ENCODE measurements around the gene UQCRQ. TPM values are rescaled to one million over a fixed set of nuclear protein-coding genes. Genes with fewer than 3 reads are reported as not detected.
"Not testable (repeated sequence)": the region's sequence is repeated elsewhere in the genome, so short reads cannot be mapped to it uniquely, and the experiment has no call there.

Gene UQCRQ
- total RNA-seq, 1 experiment from 2014 or later, result 719 TPM

GRCh38 chr5:132850066-132850465 lies 16.4 kb upstream of the UQCRQ start:
- CTCF ChIA-PET, result no interaction called here
- Mint-ChIP-seq H3K9me3 (ENCODE audit: low read depth, unreplicated experiment) (no peaks in the 10 kb centered on the region), H3K27ac (ENCODE audit: unreplicated experiment) (no peak overlapping the region), H3K4me3 (ENCODE audit: low read depth, unreplicated experiment) (no peak overlapping the region), H3K27me3 (ENCODE audit: unreplicated experiment) (no peaks in the 10 kb centered on the region), H3K36me3 (ENCODE audit: insufficient read depth, unreplicated experiment) (no peaks in the 10 kb centered on the region), H3K4me1 (ENCODE audit: low read depth, unreplicated experiment) (peaks cover 13% of the 10 kb centered on the region)
- DNase-seq, result no peak
- BruUV-seq (replicated peaks), result no TSS peak
- intact Hi-C loops (cut with micrococcal nuclease; ENCODE audit: unreplicated experiment), result no loop called here
- TF ChIP-seq, protein P1, sequence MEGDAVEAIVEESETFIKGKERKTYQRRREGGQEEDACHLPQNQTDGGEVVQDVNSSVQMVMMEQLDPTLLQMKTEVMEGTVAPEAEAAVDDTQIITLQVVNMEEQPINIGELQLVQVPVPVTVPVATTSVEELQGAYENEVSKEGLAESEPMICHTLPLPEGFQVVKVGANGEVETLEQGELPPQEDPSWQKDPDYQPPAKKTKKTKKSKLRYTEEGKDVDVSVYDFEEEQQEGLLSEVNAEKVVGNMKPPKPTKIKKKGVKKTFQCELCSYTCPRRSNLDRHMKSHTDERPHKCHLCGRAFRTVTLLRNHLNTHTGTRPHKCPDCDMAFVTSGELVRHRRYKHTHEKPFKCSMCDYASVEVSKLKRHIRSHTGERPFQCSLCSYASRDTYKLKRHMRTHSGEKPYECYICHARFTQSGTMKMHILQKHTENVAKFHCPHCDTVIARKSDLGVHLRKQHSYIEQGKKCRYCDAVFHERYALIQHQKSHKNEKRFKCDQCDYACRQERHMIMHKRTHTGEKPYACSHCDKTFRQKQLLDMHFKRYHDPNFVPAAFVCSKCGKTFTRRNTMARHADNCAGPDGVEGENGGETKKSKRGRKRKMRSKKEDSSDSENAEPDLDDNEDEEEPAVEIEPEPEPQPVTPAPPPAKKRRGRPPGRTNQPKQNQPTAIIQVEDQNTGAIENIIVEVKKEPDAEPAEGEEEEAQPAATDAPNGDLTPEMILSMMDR (IDR thresholded peaks at IDR 0.05; ENCODE audit: unreplicated experiment), result no peak

GRCh38 chr5:132853323-132853722 lies 13.1 kb upstream of the UQCRQ start:
- TF ChIP-seq, protein P1 (IDR thresholded peaks at IDR 0.05; ENCODE audit: unreplicated experiment), result no peak
- BruUV-seq (replicated peaks), result no TSS peak
- H3K27me3 Mint-ChIP-seq (ENCODE audit: unreplicated experiment), result no peaks in the 10 kb centered on the region
- no peaks in the 10 kb centered on the region for H3K9me3 Mint-ChIP-seq (ENCODE audit: low read depth, unreplicated experiment)
- H3K4me3 Mint-ChIP-seq (ENCODE audit: low read depth, unreplicated experiment), result no peak overlapping the region
- H3K27ac Mint-ChIP-seq (ENCODE audit: unreplicated experiment), result no peak overlapping the region
- intact Hi-C loops (cut with micrococcal nuclease; ENCODE audit: unreplicated experiment), result no loop called here
- no peak for DNase-seq
- CTCF ChIA-PET, result interaction anchor here (0.9 kb wide), 1 partner anchor 14 kb away, joined by 3 read pairs; no protein-coding TSS in a partner anchor
- H3K36me3 Mint-ChIP-seq (ENCODE audit: insufficient read depth, unreplicated experiment), result no peaks in the 10 kb centered on the region
- peaks cover 13% of the 10 kb centered on the region for H3K4me1 Mint-ChIP-seq (ENCODE audit: low read depth, unreplicated experiment)

DNA sequence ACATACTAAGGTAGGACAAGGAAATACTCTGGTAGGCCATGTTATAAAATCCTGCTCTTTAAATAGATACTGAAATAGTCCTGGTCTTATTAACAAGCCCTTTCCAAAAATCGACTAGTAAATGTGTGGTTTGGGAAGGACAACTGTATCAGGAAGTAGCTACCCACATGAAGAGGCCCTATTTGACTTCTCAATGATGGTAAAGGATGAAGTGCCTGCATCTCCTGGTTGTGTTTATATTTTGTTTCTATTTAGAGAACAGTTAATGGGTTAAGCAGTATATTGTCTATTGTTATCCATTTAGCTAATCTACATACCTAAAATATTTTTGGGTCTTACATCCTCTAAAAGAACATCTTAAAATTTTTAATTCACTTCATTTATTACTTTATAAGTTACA lies 12.7 kb upstream of the UQCRQ start:
- TF ChIP-seq, protein P1 (IDR thresholded peaks at IDR 0.05; ENCODE audit: unreplicated experiment), result no peak
- H3K27me3 Mint-ChIP-seq (ENCODE audit: unreplicated experiment), result no peaks in the 10 kb centered on the region
- CTCF ChIA-PET, result interaction anchor here (0.9 kb wide), 2 partner anchors 14 to 47 kb away, joined by 3 read pairs; no protein-coding TSS in a partner anchor
- peaks cover 13% of the 10 kb centered on the region for H3K4me1 Mint-ChIP-seq (ENCODE audit: low read depth, unreplicated experiment)
- no peaks in the 10 kb centered on the region for H3K36me3 Mint-ChIP-seq (ENCODE audit: insufficient read depth, unreplicated experiment)
- no peak overlapping the region for H3K27ac Mint-ChIP-seq (ENCODE audit: unreplicated experiment)
- no peaks in the 10 kb centered on the region for H3K9me3 Mint-ChIP-seq (ENCODE audit: low read depth, unreplicated experiment)
- H3K4me3 Mint-ChIP-seq (ENCODE audit: low read depth, unreplicated experiment), result no peak overlapping the region
- DNase-seq, result no peak
- intact Hi-C loops (cut with micrococcal nuclease; ENCODE audit: unreplicated experiment), result no loop called here
- no TSS peak for BruUV-seq (replicated peaks)

GRCh38 chr5:132854301-132854700 lies 12.1 kb upstream of the UQCRQ start:
- TF ChIP-seq, protein P1 (IDR thresholded peaks at IDR 0.05; ENCODE audit: unreplicated experiment), result no peak
- Mint-ChIP-seq H3K4me1 (ENCODE audit: low read depth, unreplicated experiment) (peaks cover 10% of the 10 kb centered on the region), H3K36me3 (ENCODE audit: insufficient read depth, unreplicated experiment) (no peaks in the 10 kb centered on the region), H3K27me3 (ENCODE audit: unreplicated experiment) (no peaks in the 10 kb centered on the region), H3K4me3 (ENCODE audit: low read depth, unreplicated experiment) (no peak overlapping the region), H3K27ac (ENCODE audit: unreplicated experiment) (no peak overlapping the region), H3K9me3 (ENCODE audit: low read depth, unreplicated experiment) (no peaks in the 10 kb centered on the region)
- DNase-seq, result no peak
- BruUV-seq (replicated peaks), result no TSS peak
- intact Hi-C loops (cut with micrococcal nuclease; ENCODE audit: unreplicated experiment), result no loop called here
- CTCF ChIA-PET, result interaction anchor here (0.6 to 0.9 kb wide), 2 partner anchors 14 to 47 kb away, joined by 3 read pairs; no protein-coding TSS in a partner anchor

- H3K36me3 Mint-ChIP-seq (ENCODE audit: insufficient read depth, unreplicated experiment); H3K9me3 Mint-ChIP-seq (ENCODE audit: low read depth, unreplicated experiment); DNase-seq; intact Hi-C loops (cut with micrococcal nuclease; ENCODE audit: unreplicated experiment); CTCF ChIA-PET; H3K4me1 Mint-ChIP-seq (ENCODE audit: low read depth, unreplicated experiment); H3K27me3 Mint-ChIP-seq (ENCODE audit: unreplicated experiment); H3K4me3 Mint-ChIP-seq (ENCODE audit: low read depth, unreplicated experiment); H3K27ac Mint-ChIP-seq (ENCODE audit: unreplicated experiment); BruUV-seq (replicated peaks): not testable (repeated sequence)
Observed at GRCh38 chr5:132854992-132855391, 11.4 kb upstream of the UQCRQ start.
